ENCODE measurements around the gene ST3GAL2. TPM values are rescaled to one million over a fixed set of nuclear protein-coding genes. Genes with fewer than 3 reads are reported as not detected.
"Not testable (repeated sequence)": the region's sequence is repeated elsewhere in the genome, so short reads cannot be mapped to it uniquely, and the experiment has no call there.

The ST3GAL2 gene
- total and polyA plus RNA-seq, 8 donors, result 2.6 to 51.3 (median 11.7) TPM

GRCh38 chr16:70412385-70412784 is 26.5 kb downstream of the ST3GAL2 start:
- no peak for TF ChIP-seq POLR2AphosphoS5 (IDR thresholded peaks at IDR 0.05)
- H3K27ac ChIP-seq, result no peak overlapping the region
- no peak for DNase-seq
- H3K4me1 ChIP-seq, result peaks cover 0 to 13% (median 0%) of the 10 kb centered on the region in 4 donors
- 91 to 95% (median 93%) methylated on average over 8 of the region's 8 CpGs for WGBS, 5 donors
- intact Hi-C loops (cut with DNase I; ENCODE audit: low total_unique reads), result no loop called here
- H3K27me3 ChIP-seq, result no peaks in the 10 kb centered on the region
- peaks cover 0 to 16% (median 7%) of the 10 kb centered on the region in 4 donors for H3K36me3 ChIP-seq
- no peak overlapping the region for H3K4me3 ChIP-seq
- H3K9me3 ChIP-seq, result no peaks in the 10 kb centered on the region

- Histone ChIP-seq H3K4me3 (no peak overlapping the region), H3K27me3 (no peaks in the 10 kb centered on the region), H3K36me3 (peaks cover 0 to 16% (median 7%) of the 10 kb centered on the region in 4 donors), H3K9me3 (no peaks in the 10 kb centered on the region), H3K4me1 (peaks cover 0 to 13% (median 0%) of the 10 kb centered on the region in 4 donors), H3K27ac (no peak overlapping the region)
- WGBS, 5 donors, result 66 to 83% (median 79%) methylated on average over 6 of the region's 6 CpGs
- TF ChIP-seq EP300 (IDR thresholded peaks at IDR 0.05), result no peak
- no peak for TF ChIP-seq CTCF (IDR thresholded peaks at IDR 0.05)
- TF ChIP-seq POLR2AphosphoS5 (IDR thresholded peaks at IDR 0.05), result no peak
- intact Hi-C loops (cut with DNase I; ENCODE audit: low total_unique reads), result no loop called here
- DNase-seq, result peak in 1 of 2 donors; percentile 60
Measured at GRCh38 chr16:70410734-70411133, 28.2 kb downstream of the ST3GAL2 start.

- Histone ChIP-seq H3K27ac (no peak overlapping the region), H3K36me3 (peaks cover 0 to 20% (median 7%) of the 10 kb centered on the region in 4 donors), H3K9me3 (no peaks in the 10 kb centered on the region), H3K4me1 (peaks cover 0 to 19% (median 5%) of the 10 kb centered on the region in 4 donors), H3K4me3 (no peak overlapping the region), H3K27me3 (no peaks in the 10 kb centered on the region)
- WGBS, 5 donors, result 65 to 80% (median 77%) methylated on average over 10 of the region's 10 CpGs
- TF ChIP-seq EP300 (IDR thresholded peaks at IDR 0.05) (no peak), CTCF (IDR thresholded peaks at IDR 0.05) (no peak), POLR2AphosphoS5 (IDR thresholded peaks at IDR 0.05) (no peak), POLR2A (IDR thresholded peaks at IDR 0.05) (no peak)
- no peak for DNase-seq
- intact Hi-C loops (cut with DNase I; ENCODE audit: low total_unique reads), result no loop called here
Measured at GRCh38 chr16:70407811-70408274, 31.1 kb downstream of the ST3GAL2 start.

- H3K4me3 ChIP-seq; H3K27ac ChIP-seq; H3K36me3 ChIP-seq; intact Hi-C loops (cut with DNase I; ENCODE audit: low total_unique reads); DNase-seq; H3K27me3 ChIP-seq; H3K9me3 ChIP-seq: not testable (repeated sequence)
- H3K4me1 ChIP-seq, result peaks cover 0 to 20% (median 5%) of the 10 kb centered on the region in 4 donors
- 86 to 95% (median 89%) methylated on average over 5 of the region's 5 CpGs for WGBS, 5 donors
Measured at GRCh38 chr16:70406104-70406503, 32.8 kb downstream of the ST3GAL2 start.

GRCh38 chr16:70402916-70403659 is 35.8 kb downstream of the ST3GAL2 start:
- intact Hi-C loops (cut with DNase I; ENCODE audit: low total_unique reads), result no loop called here
- Histone ChIP-seq H3K9me3 (no peaks in the 10 kb centered on the region), H3K27ac (peak overlapping the region in 2 of 5 donors; percentile 32 to 44), H3K36me3 (peaks cover 0 to 29% (median 23%) of the 10 kb centered on the region in 4 donors), H3K27me3 (no peaks in the 10 kb centered on the region), H3K4me3 (no peak overlapping the region), H3K4me1 (peaks cover 0 to 20% (median 5%) of the 10 kb centered on the region in 4 donors)
- 89 to 96% (median 93%) methylated on average over 11 of the region's 11 CpGs for WGBS, 5 donors
- no peak for TF ChIP-seq POLR2AphosphoS5 (IDR thresholded peaks at IDR 0.05)
- TF ChIP-seq POLR2A (IDR thresholded peaks at IDR 0.05), result no peak
- TF ChIP-seq CTCF (IDR thresholded peaks at IDR 0.05), result no peak
- no peak for TF ChIP-seq EP300 (IDR thresholded peaks at IDR 0.05)
- no peak for DNase-seq
